Hematopoietic multipotent progenitor cell treated with erythropoietin and hydrocortisone succinate and interleukin-3 and kit ligand, for 8 days (in vitro differentiated cells): ENCODE data around the gene SLC38A10.

Experiments
- DNase-seq: peaks from one replicate; pipeline ENCODE4 v3.0.0-alpha.2; 2015

SLC38A10 gene

GRCh38 chr17:81222906-81223761 lies 72.0 kb downstream of the SLC38A10 start, which contains the start of gene CEP131:
TSS of gene CEP131 (minus strand) at chr17:81222965. CDS start at chr17:81220056, 2,909 bp downstream.
- DNase-seq: peak; percentile 98

GRCh38 chr17:81222620-81222905 lies 72.5 kb downstream of the SLC38A10 start:
- DNase-seq: no peak

GRCh38 chr17:81221842-81222619 lies 73.1 kb downstream of the SLC38A10 start:
- no peak for DNase-seq

- DNase-seq: no peak
Measured at GRCh38 chr17:81221371-81221841, 73.7 kb downstream of the SLC38A10 start.

- no peak for DNase-seq
Measured at GRCh38 chr17:81219476-81220180, 75.5 kb downstream of the SLC38A10 start.

- no peak for DNase-seq
Measured at GRCh38 chr17:81218991-81219390, 76.1 kb downstream of the SLC38A10 start.

- no peak for DNase-seq
Measured at GRCh38 chr17:81218459-81218858, 76.6 kb downstream of the SLC38A10 start.

- DNase-seq: no peak
Measured at GRCh38 chr17:81217491-81217890, 77.6 kb downstream of the SLC38A10 start.

GRCh38 chr17:81213978-81214377 lies 81.1 kb downstream of the SLC38A10 start:
- DNase-seq: no peak

- DNase-seq: no peak
Measured at GRCh38 chr17:81212365-81212764, 82.7 kb downstream of the SLC38A10 start.

GRCh38 chr17:81210868-81211267 lies 84.2 kb downstream of the SLC38A10 start:
- no peak for DNase-seq

GRCh38 chr17:81210466-81210865 lies 84.6 kb downstream of the SLC38A10 start:
- DNase-seq: no peak

GRCh38 chr17:81209141-81209540 lies 86.0 kb downstream of the SLC38A10 start:
- DNase-seq: no peak

GRCh38 chr17:81208651-81209050 lies 86.5 kb downstream of the SLC38A10 start:
- DNase-seq: no peak

- peak; percentile 35 for DNase-seq
Measured at GRCh38 chr17:81207610-81208581, 87.2 kb downstream of the SLC38A10 start.

GRCh38 chr17:81206657-81207056 lies 88.5 kb downstream of the SLC38A10 start:
- DNase-seq: no peak

GRCh38 chr17:81206166-81206565 lies 88.9 kb downstream of the SLC38A10 start:
- DNase-seq: no peak

- DNase-seq: no peak
Measured at GRCh38 chr17:81204578-81204977, 90.5 kb downstream of the SLC38A10 start.

- DNase-seq: no peak
Measured at GRCh38 chr17:81203136-81203535, 92.0 kb downstream of the SLC38A10 start.

GRCh38 chr17:81202318-81202717 lies 92.8 kb downstream of the SLC38A10 start:
- no peak for DNase-seq

GRCh38 chr17:81200695-81201580 lies 94.2 kb downstream of the SLC38A10 start:
- peak; percentile 92 for DNase-seq
